ENCODE data around the gene ARMH1. TPM values are rescaled to one million over a fixed set of nuclear protein-coding genes. Genes with fewer than 3 reads are reported as not detected.
A peak's percentile ranks its signal among the peaks of the same experiment; 100 is the strongest.

Gene ARMH1
- total and polyA plus RNA-seq, 2 experiments from 2014 or later, result 2.8 to 5.7 TPM

- Histone ChIP-seq H3K36me3 (no peaks in the 10 kb centered on the region), H3K27ac (peak overlapping the region; percentile 89), H3K9me3 (ENCODE audit: low read depth) (no peaks in the 10 kb centered on the region), H3K4me1 (ENCODE audit: low read depth) (peaks cover 15% of the 10 kb centered on the region), H3K4me3 (peak overlapping the region; percentile 59), H3K27me3 (no peaks in the 10 kb centered on the region)
- TF ChIP-seq CTCF (IDR thresholded peaks at IDR 0.05; ENCODE audit: low read depth, low read length), result no peak
- no peak for DNase-seq (ENCODE audit: low read depth in 1 of 2, low spot score in 1 of 2)
Observed at GRCh38 chr1:44673675-44674112, 820 bp upstream of the ARMH1 start.

GRCh38 chr1:44675186-44675585, 672 bp downstream of the ARMH1 start:
- no peak for TF ChIP-seq CTCF (IDR thresholded peaks at IDR 0.05; ENCODE audit: low read depth, low read length)
- no peak for DNase-seq (ENCODE audit: low read depth in 1 of 2, low spot score in 1 of 2)
- no peaks in the 10 kb centered on the region for H3K9me3 ChIP-seq (ENCODE audit: low read depth)
- no peaks in the 10 kb centered on the region for H3K27me3 ChIP-seq
- peaks cover 15% of the 10 kb centered on the region for H3K4me1 ChIP-seq (ENCODE audit: low read depth)
- H3K4me3 ChIP-seq, result peak overlapping the region; percentile 59
- no peaks in the 10 kb centered on the region for H3K36me3 ChIP-seq
- no peak overlapping the region for H3K27ac ChIP-seq

- H3K36me3 ChIP-seq, result no peaks in the 10 kb centered on the region
- H3K27ac ChIP-seq, result peak overlapping the region; percentile 79
- no peaks in the 10 kb centered on the region for H3K27me3 ChIP-seq
- peaks cover 15% of the 10 kb centered on the region for H3K4me1 ChIP-seq (ENCODE audit: low read depth)
- no peak overlapping the region for H3K4me3 ChIP-seq
- no peak for TF ChIP-seq CTCF (IDR thresholded peaks at IDR 0.05; ENCODE audit: low read depth, low read length)
- DNase-seq (ENCODE audit: low read depth in 1 of 2, low spot score in 1 of 2), result peak in 1 of 2 donors; percentile 59
- no peaks in the 10 kb centered on the region for H3K9me3 ChIP-seq (ENCODE audit: low read depth)
Observed at GRCh38 chr1:44676484-44677200, 2.1 kb downstream of the ARMH1 start.

- peak in 1 of 2 donors; percentile 65 for DNase-seq (ENCODE audit: low read depth in 1 of 2, low spot score in 1 of 2)
- Histone ChIP-seq H3K36me3 (no peaks in the 10 kb centered on the region), H3K4me3 (no peak overlapping the region), H3K27ac (peak overlapping the region; percentile 79), H3K27me3 (no peaks in the 10 kb centered on the region), H3K4me1 (ENCODE audit: low read depth) (peaks cover 19% of the 10 kb centered on the region), H3K9me3 (ENCODE audit: low read depth) (no peaks in the 10 kb centered on the region)
- peak; percentile 59 for TF ChIP-seq CTCF (IDR thresholded peaks at IDR 0.05; ENCODE audit: low read depth, low read length)
Observed at GRCh38 chr1:44677201-44677766, 2.8 kb downstream of the ARMH1 start.

GRCh38 chr1:44678120-44678519, 3.6 kb downstream of the ARMH1 start:
- Histone ChIP-seq H3K4me1 (ENCODE audit: low read depth) (peaks cover 27% of the 10 kb centered on the region), H3K27me3 (no peaks in the 10 kb centered on the region), H3K9me3 (ENCODE audit: low read depth) (no peaks in the 10 kb centered on the region), H3K4me3 (no peak overlapping the region), H3K27ac (no peak overlapping the region), H3K36me3 (no peaks in the 10 kb centered on the region)
- no peak for DNase-seq (ENCODE audit: low read depth in 1 of 2, low spot score in 1 of 2)
- no peak for TF ChIP-seq CTCF (IDR thresholded peaks at IDR 0.05; ENCODE audit: low read depth, low read length)
